ENCODE measurements around the gene P2RX7.
"Not testable (repeated sequence)": the region's sequence is repeated elsewhere in the genome, so short reads cannot be mapped to it uniquely, and the experiment has no call there.

The P2RX7 gene

GRCh38 chr12:121159467-121160307, 27.0 kb downstream of the P2RX7 start:
- no peaks in the 10 kb centered on the region for H3K9me3 ChIP-seq
- no peak for DNase-seq (ENCODE audit: low spot score in 2 of 2)
- H3K36me3 ChIP-seq (replicated peaks): no peaks in the 10 kb centered on the region
- 0 out of 2 replicates have a peak, but pooled peaks cover 4% of the 10 kb centered on the region for H3K27me3 ChIP-seq (ENCODE audit: low read depth)
- H3K4me1 ChIP-seq: no peaks in the 10 kb centered on the region
- H3K4me3 ChIP-seq: no peak overlapping the region
- in situ Hi-C loops (cut with MboI; ENCODE audit: low sequenced_read_pairs): no loop called here

GRCh38 chr12:121162384-121162783, 29.7 kb downstream of the P2RX7 start:
- Histone ChIP-seq H3K9me3 (no peaks in the 10 kb centered on the region), H3K4me3 (no peak overlapping the region), H3K27me3 (ENCODE audit: low read depth) (0 out of 2 replicates have a peak, but pooled peaks cover 4% of the 10 kb centered on the region), H3K4me1 (no peaks in the 10 kb centered on the region), H3K36me3 (replicated peaks) (no peaks in the 10 kb centered on the region)
- in situ Hi-C loops (cut with MboI; ENCODE audit: low sequenced_read_pairs): no loop called here
- DNase-seq (ENCODE audit: low spot score in 2 of 2): no peak

- Histone ChIP-seq H3K4me3 (no peak overlapping the region), H3K9me3 (no peaks in the 10 kb centered on the region), H3K36me3 (replicated peaks) (no peaks in the 10 kb centered on the region), H3K27me3 (ENCODE audit: low read depth) (0 out of 2 replicates have a peak, but pooled peaks cover 4% of the 10 kb centered on the region), H3K4me1 (no peaks in the 10 kb centered on the region)
- in situ Hi-C loops (cut with MboI; ENCODE audit: low sequenced_read_pairs): no loop called here
- no peak for DNase-seq (ENCODE audit: low spot score in 2 of 2)
These were observed 30.3 kb downstream of the P2RX7 start for GRCh38 chr12:121162985-121163384.

GRCh38 chr12:121164839-121165238, 32.2 kb downstream of the P2RX7 start:
- DNase-seq (ENCODE audit: low spot score in 2 of 2); in situ Hi-C loops (cut with MboI; ENCODE audit: low sequenced_read_pairs); H3K27me3 ChIP-seq (ENCODE audit: low read depth); H3K36me3 ChIP-seq (replicated peaks); H3K4me3 ChIP-seq; H3K4me1 ChIP-seq; H3K9me3 ChIP-seq: not testable (repeated sequence)

GRCh38 chr12:121165316-121165715, 32.6 kb downstream of the P2RX7 start:
- no peak for DNase-seq (ENCODE audit: low spot score in 2 of 2)
- in situ Hi-C loops (cut with MboI; ENCODE audit: low sequenced_read_pairs): no loop called here
- Histone ChIP-seq H3K27me3 (ENCODE audit: low read depth) (0 out of 2 replicates have a peak, but pooled peaks cover 4% of the 10 kb centered on the region), H3K9me3 (no peaks in the 10 kb centered on the region), H3K4me1 (no peaks in the 10 kb centered on the region), H3K36me3 (replicated peaks) (no peaks in the 10 kb centered on the region), H3K4me3 (no peak overlapping the region)

- H3K27me3 ChIP-seq (ENCODE audit: low read depth): 0 out of 2 replicates have a peak, but pooled peaks cover 4% of the 10 kb centered on the region
- no peak overlapping the region for H3K4me3 ChIP-seq
- H3K36me3 ChIP-seq (replicated peaks): no peaks in the 10 kb centered on the region
- DNase-seq (ENCODE audit: low spot score in 2 of 2): no peak
- no peaks in the 10 kb centered on the region for H3K4me1 ChIP-seq
- in situ Hi-C loops (cut with MboI; ENCODE audit: low sequenced_read_pairs): no loop called here
- no peaks in the 10 kb centered on the region for H3K9me3 ChIP-seq
These were observed 33.7 kb downstream of the P2RX7 start for GRCh38 chr12:121166356-121166755.

- DNase-seq (ENCODE audit: low spot score in 2 of 2): no peak
- no peak overlapping the region for H3K4me3 ChIP-seq
- in situ Hi-C loops (cut with MboI; ENCODE audit: low sequenced_read_pairs): no loop called here
- H3K27me3 ChIP-seq (ENCODE audit: low read depth): 0 out of 2 replicates have a peak, but pooled peaks cover 4% of the 10 kb centered on the region
- H3K36me3 ChIP-seq (replicated peaks): no peaks in the 10 kb centered on the region
- H3K4me1 ChIP-seq: no peaks in the 10 kb centered on the region
- no peaks in the 10 kb centered on the region for H3K9me3 ChIP-seq
These were observed 34.6 kb downstream of the P2RX7 start for GRCh38 chr12:121167232-121167820.

GRCh38 chr12:121167951-121168350, 35.3 kb downstream of the P2RX7 start:
- no peak for DNase-seq (ENCODE audit: low spot score in 2 of 2)
- H3K36me3 ChIP-seq (replicated peaks): no peaks in the 10 kb centered on the region
- in situ Hi-C loops (cut with MboI; ENCODE audit: low sequenced_read_pairs): no loop called here

GRCh38 chr12:121170151-121170550, 37.5 kb downstream of the P2RX7 start:
- in situ Hi-C loops (cut with MboI; ENCODE audit: low sequenced_read_pairs): no loop called here

More at GRCh38 chr12:121167951-121168350, 35.3 kb downstream of the P2RX7 start:
- no peak overlapping the region for H3K4me3 ChIP-seq
- no peaks in the 10 kb centered on the region for H3K4me1 ChIP-seq
- H3K9me3 ChIP-seq: no peaks in the 10 kb centered on the region
- 0 out of 2 replicates have a peak, but pooled peaks cover 3% of the 10 kb centered on the region for H3K27me3 ChIP-seq (ENCODE audit: low read depth)

GRCh38 chr12:121170611-121171260, 38.1 kb downstream of the P2RX7 start:
- in situ Hi-C loops (cut with MboI; ENCODE audit: low sequenced_read_pairs): no loop called here
- no peaks in the 10 kb centered on the region for H3K9me3 ChIP-seq
- DNase-seq (ENCODE audit: low spot score in 2 of 2): no peak
- no peaks in the 10 kb centered on the region for H3K36me3 ChIP-seq (replicated peaks)
- no peak overlapping the region for H3K4me3 ChIP-seq
- H3K27me3 ChIP-seq (ENCODE audit: low read depth): no peaks in the 10 kb centered on the region
- H3K4me1 ChIP-seq: no peaks in the 10 kb centered on the region

More at GRCh38 chr12:121170151-121170550, 37.5 kb downstream of the P2RX7 start:
- Histone ChIP-seq H3K4me3 (no peak overlapping the region), H3K4me1 (no peaks in the 10 kb centered on the region), H3K9me3 (no peaks in the 10 kb centered on the region), H3K27me3 (ENCODE audit: low read depth) (no peaks in the 10 kb centered on the region), H3K36me3 (replicated peaks) (no peaks in the 10 kb centered on the region)
- DNase-seq (ENCODE audit: low spot score in 2 of 2): no peak

GRCh38 chr12:121172145-121172544, 39.5 kb downstream of the P2RX7 start:
- no peak overlapping the region for H3K4me3 ChIP-seq
- H3K36me3 ChIP-seq (replicated peaks): no peaks in the 10 kb centered on the region
- in situ Hi-C loops (cut with MboI; ENCODE audit: low sequenced_read_pairs): no loop called here
- H3K9me3 ChIP-seq: no peaks in the 10 kb centered on the region
- DNase-seq (ENCODE audit: low spot score in 2 of 2): no peak
- no peaks in the 10 kb centered on the region for H3K4me1 ChIP-seq
- H3K27me3 ChIP-seq (ENCODE audit: low read depth): no peaks in the 10 kb centered on the region

- H3K36me3 ChIP-seq (replicated peaks): no peaks in the 10 kb centered on the region
- no peak for DNase-seq (ENCODE audit: low spot score in 2 of 2)
- no peaks in the 10 kb centered on the region for H3K27me3 ChIP-seq (ENCODE audit: low read depth)
- H3K4me1 ChIP-seq: no peaks in the 10 kb centered on the region
- in situ Hi-C loops (cut with MboI; ENCODE audit: low sequenced_read_pairs): no loop called here
- H3K4me3 ChIP-seq: no peak overlapping the region
- no peaks in the 10 kb centered on the region for H3K9me3 ChIP-seq
These were observed 42.9 kb downstream of the P2RX7 start for GRCh38 chr12:121175383-121176119.

- H3K9me3 ChIP-seq: no peaks in the 10 kb centered on the region
- H3K4me3 ChIP-seq: no peak overlapping the region
- H3K4me1 ChIP-seq: no peaks in the 10 kb centered on the region
These were observed 44.3 kb downstream of the P2RX7 start for GRCh38 chr12:121176826-121177529.

More at GRCh38 chr12:121176826-121177529, 44.3 kb downstream of the P2RX7 start:
- in situ Hi-C loops (cut with MboI; ENCODE audit: low sequenced_read_pairs): no loop called here
- no peaks in the 10 kb centered on the region for H3K27me3 ChIP-seq (ENCODE audit: low read depth)
- no peaks in the 10 kb centered on the region for H3K36me3 ChIP-seq (replicated peaks)
- no peak for DNase-seq (ENCODE audit: low spot score in 2 of 2)

Measured in HAP-1 (cell line).